ENCODE measurements around the gene GALNT3. TPM values are rescaled to one million over a fixed set of nuclear protein-coding genes. Genes with fewer than 3 reads are reported as not detected.
A peak's percentile ranks its signal among the peaks of the same experiment; 100 is the strongest.

The GALNT3 gene
- total and polyA plus RNA-seq, 2 donors (not counting 1 experiment from before 2014, with no cell fraction given) = 0.32 to 0.66 TPM

- no peak overlapping the region for H3K27ac ChIP-seq (ENCODE audit: insufficient read depth, low read length)
- DNase-seq (ENCODE audit: low read depth in 2 of 2) = peak in 1 of 2 donors; percentile 36
- no peak overlapping the region for H3K4me3 ChIP-seq (replicated peaks in 1 of 4; ENCODE audit: control extremely low read depth in 1 of 4, insufficient read depth in 1 of 4, low read depth in 3 of 4, low read length in 4 of 4)
- no peaks in the 10 kb centered on the region for H3K9me3 ChIP-seq (ENCODE audit: control insufficient read depth, insufficient read depth, low read depth, low read length)
- no peak overlapping the region for H3K4me2 ChIP-seq (ENCODE audit: extremely low read depth, insufficient read depth, low read length)
- TF ChIP-seq CTCF (conservative IDR thresholded peaks at IDR 0.05 in 1 of 2, IDR thresholded peaks at IDR 0.05 in 1 of 2; ENCODE audit: low read depth in 1 of 2, low read length in 2 of 2) (no peak), EZH2 (IDR thresholded peaks at IDR 0.05; ENCODE audit: low read length, missing control alignments) (no peak)
- no peaks in the 10 kb centered on the region for H3K27me3 ChIP-seq (ENCODE audit: control insufficient read depth, insufficient read depth, low read length)
- no peaks in the 10 kb centered on the region for H3K36me3 ChIP-seq (ENCODE audit: control insufficient read depth, insufficient read depth, low read length)
- no peak overlapping the region for H2AFZ ChIP-seq (ENCODE audit: low read length)
- H4K20me1 ChIP-seq (ENCODE audit: control insufficient read depth, extremely low read depth, insufficient read depth, low read length) = no peaks in the 10 kb centered on the region
- H3K4me1 ChIP-seq (ENCODE audit: control insufficient read depth, extremely low read depth, insufficient read depth, low read length) = no peaks in the 10 kb centered on the region
- no peaks in the 10 kb centered on the region for H3K79me2 ChIP-seq (ENCODE audit: control insufficient read depth, insufficient read depth, low read length)
- H3K9ac ChIP-seq (ENCODE audit: insufficient read depth, low read length) = no peak overlapping the region
These were observed 6.7 kb downstream of the GALNT3 start for GRCh38 chr2:165787334-165787733.

- Histone ChIP-seq H3K27ac (ENCODE audit: insufficient read depth, low read length) (no peak overlapping the region), H4K20me1 (ENCODE audit: control insufficient read depth, extremely low read depth, insufficient read depth, low read length) (no peaks in the 10 kb centered on the region), H3K9me3 (ENCODE audit: control insufficient read depth, insufficient read depth, low read depth, low read length) (no peaks in the 10 kb centered on the region), H3K4me2 (ENCODE audit: extremely low read depth, insufficient read depth, low read length) (no peak overlapping the region), H3K9ac (ENCODE audit: insufficient read depth, low read length) (no peak overlapping the region), H2AFZ (ENCODE audit: low read length) (no peak overlapping the region), H3K4me3 (replicated peaks in 1 of 4; ENCODE audit: control extremely low read depth in 1 of 4, insufficient read depth in 1 of 4, low read depth in 3 of 4, low read length in 4 of 4) (no peak overlapping the region), H3K36me3 (ENCODE audit: control insufficient read depth, insufficient read depth, low read length) (no peaks in the 10 kb centered on the region), H3K4me1 (ENCODE audit: control insufficient read depth, extremely low read depth, insufficient read depth, low read length) (no peaks in the 10 kb centered on the region), H3K27me3 (ENCODE audit: control insufficient read depth, insufficient read depth, low read length) (no peaks in the 10 kb centered on the region), H3K79me2 (ENCODE audit: control insufficient read depth, insufficient read depth, low read length) (no peaks in the 10 kb centered on the region)
- no peak for TF ChIP-seq EZH2 (IDR thresholded peaks at IDR 0.05; ENCODE audit: low read length, missing control alignments)
- TF ChIP-seq CTCF (conservative IDR thresholded peaks at IDR 0.05 in 1 of 2, IDR thresholded peaks at IDR 0.05 in 1 of 2; ENCODE audit: low read depth in 1 of 2, low read length in 2 of 2) = no peak
- DNase-seq (ENCODE audit: low read depth in 2 of 2) = no peak
These were observed 14.3 kb downstream of the GALNT3 start for GRCh38 chr2:165779706-165780105.

- Histone ChIP-seq H3K79me2 (ENCODE audit: control insufficient read depth, insufficient read depth, low read length) (no peaks in the 10 kb centered on the region), H4K20me1 (ENCODE audit: control insufficient read depth, extremely low read depth, insufficient read depth, low read length) (no peaks in the 10 kb centered on the region), H3K4me2 (ENCODE audit: extremely low read depth, insufficient read depth, low read length) (no peak overlapping the region), H3K27ac (ENCODE audit: insufficient read depth, low read length) (no peak overlapping the region), H3K27me3 (ENCODE audit: control insufficient read depth, insufficient read depth, low read length) (no peaks in the 10 kb centered on the region), H3K4me1 (ENCODE audit: control insufficient read depth, extremely low read depth, insufficient read depth, low read length) (no peaks in the 10 kb centered on the region), H3K4me3 (replicated peaks in 1 of 4; ENCODE audit: control extremely low read depth in 1 of 4, insufficient read depth in 1 of 4, low read depth in 3 of 4, low read length in 4 of 4) (no peak overlapping the region), H3K9ac (ENCODE audit: insufficient read depth, low read length) (no peak overlapping the region), H2AFZ (ENCODE audit: low read length) (no peak overlapping the region), H3K9me3 (ENCODE audit: control insufficient read depth, insufficient read depth, low read depth, low read length) (no peaks in the 10 kb centered on the region), H3K36me3 (ENCODE audit: control insufficient read depth, insufficient read depth, low read length) (no peaks in the 10 kb centered on the region)
- no peak for TF ChIP-seq EZH2 (IDR thresholded peaks at IDR 0.05; ENCODE audit: low read length, missing control alignments)
- peak; percentile 13 to 31 for TF ChIP-seq CTCF (conservative IDR thresholded peaks at IDR 0.05 in 1 of 2, IDR thresholded peaks at IDR 0.05 in 1 of 2; ENCODE audit: low read depth in 1 of 2, low read length in 2 of 2)
- DNase-seq (ENCODE audit: low read depth in 2 of 2) = no peak
These were observed 15.2 kb downstream of the GALNT3 start for GRCh38 chr2:165778653-165779451.
